Activated CD4-positive, alpha-beta T cell treated with anti-CD3 and anti-CD28 coated beads, Interleukin-2, amount 10 ng/mL, durations not matched to agents 24 days and 14 days (primary cell): ENCODE results near the gene BCL2L14. TPM values are rescaled to one million over a fixed set of nuclear protein-coding genes. Genes with fewer than 3 reads are reported as not detected.

Experiments used
- DNase-seq: peaks from one replicate; pipeline ENCODE4 v3.0.0; 2022
- H3K27ac Mint-ChIP-seq: one replicate; pipeline ENCODE4 v1.8.0; 2022; ENCODE audit warnings: mild to moderate bottlenecking, mixed read lengths
- H3K27me3 Mint-ChIP-seq: one replicate; pipeline ENCODE4 v1.8.0; 2022; ENCODE audit warnings: mixed read lengths
- H3K36me3 Mint-ChIP-seq: one replicate; pipeline ENCODE4 v1.8.0; 2022; ENCODE audit warnings: low read depth, mild to moderate bottlenecking, mixed read lengths
- H3K4me1 Mint-ChIP-seq: one replicate; pipeline ENCODE4 v1.8.0; 2021; ENCODE audit warnings: mixed read lengths
- H3K4me3 Mint-ChIP-seq: one replicate; pipeline ENCODE4 v1.8.0; 2022; ENCODE audit warnings: mild to moderate bottlenecking, moderate library complexity, mixed read lengths
- H3K9me3 Mint-ChIP-seq: one replicate; pipeline ENCODE4 v1.8.0; 2021; ENCODE audit warnings: mixed read lengths
- intact Hi-C: fragments of 100-400 bp; cut with micrococcal nuclease; formaldehyde crosslinking; loops from one replicate; pipeline ENCODE4 v1.15.1; 2023
- total RNA-seq: library from RNA; stranded (reverse); gene quantifications from 2 replicates; pipeline ENCODE4 v1.2.3, GENCODE V29; 2022

BCL2L14 gene, protein sequence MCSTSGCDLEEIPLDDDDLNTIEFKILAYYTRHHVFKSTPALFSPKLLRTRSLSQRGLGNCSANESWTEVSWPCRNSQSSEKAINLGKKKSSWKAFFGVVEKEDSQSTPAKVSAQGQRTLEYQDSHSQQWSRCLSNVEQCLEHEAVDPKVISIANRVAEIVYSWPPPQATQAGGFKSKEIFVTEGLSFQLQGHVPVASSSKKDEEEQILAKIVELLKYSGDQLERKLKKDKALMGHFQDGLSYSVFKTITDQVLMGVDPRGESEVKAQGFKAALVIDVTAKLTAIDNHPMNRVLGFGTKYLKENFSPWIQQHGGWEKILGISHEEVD
- 13.0 and 14.2 TPM in 2 replicates for total RNA-seq

DNA sequence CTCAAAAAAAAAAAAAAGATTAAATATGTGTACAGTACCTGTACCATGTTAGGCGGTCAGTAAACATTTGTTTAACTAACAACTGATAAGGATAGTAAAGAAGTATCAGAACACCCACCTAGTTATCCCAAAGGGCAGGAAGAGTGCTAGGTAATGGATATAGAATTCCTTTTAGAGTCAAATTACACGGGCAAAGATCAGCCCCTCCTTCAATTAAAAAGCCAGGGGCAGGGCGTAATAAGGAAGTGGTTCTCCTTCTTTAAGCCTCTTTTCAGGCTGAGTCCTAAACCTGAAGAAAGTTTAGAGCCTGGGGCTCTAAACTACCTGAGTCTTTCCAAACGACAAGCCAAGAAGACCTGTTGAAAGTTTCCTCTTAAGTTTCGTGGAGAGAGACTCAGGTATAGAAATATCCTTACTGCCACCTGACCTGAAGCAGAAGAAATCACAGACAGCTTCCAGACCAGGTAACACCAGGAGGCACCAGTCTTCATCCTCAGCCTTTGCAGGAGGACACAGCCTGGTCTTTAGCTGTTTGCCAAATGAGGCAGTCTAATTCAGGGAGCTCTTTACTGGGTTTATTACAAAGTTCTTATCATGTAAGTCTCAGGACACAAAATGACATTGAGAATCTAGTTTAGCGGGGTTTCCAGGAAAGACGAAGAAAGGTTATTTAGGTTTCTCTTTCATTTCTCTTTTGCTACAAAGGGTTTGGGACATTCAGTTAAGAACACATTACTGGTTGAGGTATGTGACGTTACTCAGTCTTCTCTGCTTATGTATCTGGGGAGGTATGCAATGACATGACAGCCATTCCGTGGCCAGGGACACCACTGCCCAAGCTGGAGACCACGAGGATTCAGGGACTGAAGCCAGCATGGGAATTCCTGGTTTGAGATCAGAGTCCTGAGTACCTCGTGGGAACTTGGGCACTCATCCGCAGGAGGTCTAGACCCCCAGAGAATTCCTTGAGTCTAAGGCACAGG is at the start of gene BCL2L14:
Gene BCL2L14, plus strand, starts transcription at position 266 of the 983 bp plus-strand sequence. CDS start 8,367 bp downstream, outside the sequence.
- H3K36me3 Mint-ChIP-seq = peaks cover 6% of the 10 kb centered on the region
- peaks cover 31% of the 10 kb centered on the region for H3K4me1 Mint-ChIP-seq
- H3K27me3 Mint-ChIP-seq = no peaks in the 10 kb centered on the region
- intact Hi-C loops = no loop called here
- DNase-seq = peak; percentile 81
- peak within 1 kb of the TSS; percentile 83 for H3K4me3 Mint-ChIP-seq
- H3K9me3 Mint-ChIP-seq = peaks cover 4% of the 10 kb centered on the region
- peak within 1 kb of the TSS; percentile 91 for H3K27ac Mint-ChIP-seq

DNA sequence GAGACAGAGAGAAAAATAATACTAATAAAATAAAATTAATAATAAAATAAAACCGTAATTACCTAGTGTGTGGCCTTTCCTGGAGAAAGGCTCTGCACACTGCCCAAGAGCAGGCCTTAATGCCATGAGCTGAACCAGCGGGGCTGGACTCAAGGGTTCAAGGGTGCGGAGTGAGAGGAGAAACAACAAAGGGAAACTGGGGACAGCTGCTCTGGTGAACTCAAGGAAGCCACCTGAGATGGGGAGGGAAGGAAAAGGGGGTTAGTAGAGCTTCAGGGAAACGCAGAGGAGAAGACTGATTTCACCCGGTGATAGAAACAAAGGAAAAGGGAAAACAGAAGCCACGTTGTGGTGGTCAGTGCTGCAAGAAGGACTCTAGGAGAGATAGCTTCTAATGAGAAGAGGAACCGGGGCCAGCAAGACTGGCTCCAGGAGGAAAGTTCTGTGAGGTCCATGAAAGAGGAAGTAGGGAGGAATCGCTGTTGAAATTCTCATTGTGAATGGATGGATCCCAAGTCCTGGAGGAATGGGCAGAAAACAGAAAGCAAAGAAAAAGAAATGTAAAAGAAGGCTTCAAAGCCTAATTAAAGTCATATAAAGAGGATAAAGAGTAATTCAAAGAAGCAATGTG is 48.3 kb upstream of the BCL2L14 start:
- Mint-ChIP-seq H3K9me3 (peaks cover 9% of the 10 kb centered on the region), H3K4me1 (peaks cover 62% of the 10 kb centered on the region), H3K4me3 (no peak overlapping the region), H3K36me3 (peaks cover 11% of the 10 kb centered on the region), H3K27me3 (no peaks in the 10 kb centered on the region), H3K27ac (peak overlapping the region; percentile 23)
- DNase-seq = no peak
- intact Hi-C loops = no loop called here

DNA sequence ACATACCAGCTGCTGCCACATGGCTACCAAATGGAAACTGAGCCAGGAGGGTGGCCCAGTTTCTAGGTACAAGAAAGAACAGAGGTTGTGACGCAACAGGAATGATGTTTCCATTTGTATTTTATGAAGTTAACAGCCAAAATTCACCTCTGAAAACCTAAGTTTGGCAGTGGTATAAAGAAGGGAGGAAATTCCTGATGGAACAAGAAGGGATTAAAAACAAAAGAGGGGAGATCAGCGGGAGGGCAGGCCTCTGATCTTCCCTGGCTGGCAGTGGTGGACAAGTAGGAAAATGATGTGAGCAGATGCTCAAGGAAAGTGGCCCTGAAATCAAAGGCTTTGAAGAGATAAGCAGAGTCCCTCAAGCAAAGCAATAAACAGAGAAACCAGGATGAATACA is 47.3 kb upstream of the BCL2L14 start:
- intact Hi-C loops = no loop called here
- H3K4me3 Mint-ChIP-seq = peak overlapping the region; percentile 17
- H3K27me3 Mint-ChIP-seq = no peaks in the 10 kb centered on the region

DNA sequence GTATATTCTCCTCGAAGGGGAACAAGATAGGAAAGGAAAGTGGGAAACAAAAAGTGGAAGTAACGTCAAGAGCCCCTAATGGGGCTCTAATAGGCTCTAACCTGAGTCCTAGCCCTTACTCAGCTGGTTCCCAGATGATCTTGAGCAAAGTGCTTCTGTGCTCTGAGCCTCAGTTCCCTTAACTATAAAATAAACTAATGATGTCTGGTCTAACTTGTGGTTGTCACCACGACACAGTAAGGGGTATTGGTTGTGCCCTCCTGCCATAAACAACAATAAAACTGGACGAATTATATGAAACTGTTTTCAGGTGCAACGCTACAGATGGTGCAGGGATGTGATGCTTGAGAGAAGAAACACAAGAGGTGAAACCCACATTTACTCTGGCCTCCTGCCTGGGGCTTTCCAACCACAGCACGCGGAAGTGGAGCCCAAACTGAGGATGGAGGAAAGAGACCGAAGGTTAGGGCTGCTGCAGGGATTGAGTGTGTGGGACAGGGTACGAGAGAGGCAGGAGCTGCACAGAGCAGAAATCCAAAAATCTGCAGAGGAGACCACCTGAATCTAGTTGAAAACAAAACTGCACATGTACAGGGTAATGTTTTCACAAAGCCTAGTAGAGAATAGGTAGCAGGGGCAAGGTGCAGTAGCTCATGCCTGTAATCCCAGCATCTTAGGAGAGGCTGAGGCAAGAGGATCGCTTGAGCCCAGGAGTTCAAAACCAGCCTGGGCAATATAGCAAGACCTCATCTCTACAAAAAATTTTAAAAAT is 45.6 kb upstream of the BCL2L14 start:
- H3K4me1 Mint-ChIP-seq = peaks cover 73% of the 10 kb centered on the region
- DNase-seq = peak; percentile 88
- peaks cover 15% of the 10 kb centered on the region for H3K36me3 Mint-ChIP-seq
- intact Hi-C loops = loop anchor here (1.0 kb wide), 2 partner anchors 8 to 15 kb away; no protein-coding TSS in a partner anchor
- peak overlapping the region; percentile 87 for H3K27ac Mint-ChIP-seq
- H3K4me3 Mint-ChIP-seq = peak overlapping the region; percentile 30
- H3K27me3 Mint-ChIP-seq = no peaks in the 10 kb centered on the region
- peaks cover 19% of the 10 kb centered on the region for H3K9me3 Mint-ChIP-seq

More for the DNA sequence above, 47.3 kb upstream of the BCL2L14 start:
- peaks cover 15% of the 10 kb centered on the region for H3K36me3 Mint-ChIP-seq
- DNase-seq = no peak
- H3K27ac Mint-ChIP-seq = peak overlapping the region; percentile 87
- peaks cover 61% of the 10 kb centered on the region for H3K4me1 Mint-ChIP-seq
- peaks cover 13% of the 10 kb centered on the region for H3K9me3 Mint-ChIP-seq

DNA sequence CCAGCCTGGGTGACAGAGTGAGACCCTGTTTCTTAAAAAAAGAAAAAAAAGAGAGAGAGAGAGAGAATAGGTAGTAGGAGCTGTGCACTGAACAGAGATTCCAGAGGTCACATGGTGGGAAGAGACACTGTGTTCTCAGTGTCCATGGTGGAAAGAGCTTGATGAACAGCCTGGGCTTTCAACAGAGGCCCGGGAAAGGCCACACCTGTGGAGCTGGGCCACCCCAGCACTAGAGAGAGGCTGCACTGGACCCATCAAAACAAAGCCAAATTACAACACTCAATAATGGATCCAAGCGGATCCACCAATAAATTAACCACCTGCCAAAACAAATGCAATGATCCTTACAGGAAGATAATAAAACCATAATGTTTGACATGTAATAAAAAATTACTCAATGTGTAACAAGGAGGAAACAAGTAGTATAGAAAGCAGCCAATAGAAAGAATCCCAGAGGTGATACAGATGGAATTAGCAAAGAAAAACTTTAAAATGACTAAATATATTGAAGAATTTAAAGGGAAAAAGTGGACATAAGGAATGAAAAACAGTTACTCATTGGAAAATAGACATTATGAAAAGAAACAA is 44.8 kb upstream of the BCL2L14 start:
- Mint-ChIP-seq H3K9me3 (peaks cover 22% of the 10 kb centered on the region), H3K4me1 (peaks cover 73% of the 10 kb centered on the region), H3K27ac (peak overlapping the region; percentile 87), H3K27me3 (no peaks in the 10 kb centered on the region), H3K36me3 (peaks cover 15% of the 10 kb centered on the region), H3K4me3 (no peak overlapping the region)
- peak; percentile 54 for DNase-seq
- intact Hi-C loops = loop anchor here (1.0 kb wide), 2 partner anchors 9 to 16 kb away; no protein-coding TSS in a partner anchor

DNA sequence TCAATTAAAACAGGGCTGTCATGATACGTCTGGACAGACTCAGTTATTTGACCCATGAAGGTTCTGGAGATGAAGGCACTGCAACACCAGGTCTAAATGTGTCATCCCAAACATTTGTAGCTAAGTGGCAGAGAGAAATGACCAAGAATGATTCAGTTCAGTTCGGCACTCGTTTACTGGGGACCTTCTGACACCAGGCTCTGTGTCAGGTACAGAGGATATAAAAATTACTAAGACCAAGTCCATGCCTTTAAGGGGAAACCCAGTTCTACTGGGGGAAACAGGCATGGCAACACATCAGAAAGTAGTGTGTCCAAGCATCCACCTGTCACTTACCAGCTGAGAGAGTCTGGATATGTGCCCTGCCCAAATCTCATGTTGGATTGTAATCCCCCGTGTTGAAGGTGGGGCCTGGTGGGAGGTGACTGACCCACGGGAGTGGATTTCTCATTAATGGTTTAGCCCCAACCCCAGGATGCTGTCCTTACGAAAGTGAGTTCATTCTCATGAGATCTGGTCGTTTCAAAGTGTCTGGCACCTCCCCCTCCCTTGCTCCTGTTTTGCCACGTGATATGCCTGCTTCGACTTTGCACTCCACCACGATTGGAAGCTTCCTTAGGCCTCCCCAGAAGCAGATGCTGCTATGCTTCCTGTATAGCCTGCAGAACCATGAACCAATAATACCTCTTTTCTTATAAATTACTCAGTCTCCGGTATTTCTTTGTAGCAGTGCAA is 41.9 kb upstream of the BCL2L14 start:
- Mint-ChIP-seq H3K9me3 (peaks cover 22% of the 10 kb centered on the region), H3K4me3 (no peak overlapping the region), H3K27me3 (no peaks in the 10 kb centered on the region), H3K4me1 (peaks cover 75% of the 10 kb centered on the region), H3K36me3 (peaks cover 15% of the 10 kb centered on the region), H3K27ac (peak overlapping the region; percentile 86)
- intact Hi-C loops = no loop called here
- no peak for DNase-seq

DNA sequence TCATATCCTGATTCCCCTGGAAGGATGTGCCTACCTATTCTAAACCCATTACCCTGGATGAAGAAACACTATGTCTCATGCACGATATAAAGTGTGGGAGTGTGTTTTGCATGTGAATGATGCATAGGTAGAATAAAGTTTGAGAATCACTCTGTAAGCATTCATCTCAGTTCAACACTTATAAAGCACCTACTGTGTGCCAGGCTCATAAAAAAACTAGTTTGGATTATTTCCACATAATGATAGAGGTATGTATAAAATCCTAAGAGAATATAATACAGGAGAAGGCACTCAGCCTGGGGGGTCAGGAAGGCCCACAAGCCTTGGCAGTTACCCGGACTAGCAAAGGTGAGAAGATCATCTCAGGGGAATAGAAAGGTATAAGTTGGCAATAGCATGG is 41.1 kb upstream of the BCL2L14 start:
- Mint-ChIP-seq H3K9me3 (peaks cover 22% of the 10 kb centered on the region), H3K27ac (peak overlapping the region; percentile 86), H3K4me1 (peaks cover 73% of the 10 kb centered on the region), H3K27me3 (no peaks in the 10 kb centered on the region), H3K4me3 (no peak overlapping the region), H3K36me3 (peaks cover 15% of the 10 kb centered on the region)
- intact Hi-C loops = loop anchor here (5.0 to 10.0 kb wide), 2 partner anchors 302 to 475 kb away; no protein-coding TSS in a partner anchor
- no peak for DNase-seq

DNA sequence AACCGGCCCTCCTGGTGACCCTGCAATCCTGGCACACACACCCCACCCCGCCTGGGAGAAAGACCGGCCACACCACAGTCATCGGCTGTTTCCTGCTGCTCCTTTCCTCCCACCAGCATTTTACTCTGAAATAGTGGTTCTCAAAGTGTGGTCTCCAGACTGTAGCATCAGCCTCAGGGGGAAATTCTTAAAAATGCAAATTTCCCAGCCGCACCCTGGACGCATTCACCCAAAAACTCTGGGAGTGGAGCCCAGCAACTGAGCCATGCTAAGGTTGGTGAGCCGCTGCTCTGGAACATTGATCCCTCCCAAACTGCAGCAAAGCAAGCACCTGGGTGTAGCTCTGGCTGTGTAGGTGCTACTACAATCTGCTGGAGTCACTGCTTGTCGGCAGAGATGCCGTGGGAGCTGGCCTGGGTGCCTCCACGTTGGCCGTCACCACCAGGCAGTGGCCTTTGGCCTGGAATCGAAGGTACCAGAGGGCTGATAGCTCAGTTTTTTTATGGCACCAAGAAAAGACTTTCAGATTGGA is 38.4 kb upstream of the BCL2L14 start:
- Mint-ChIP-seq H3K27ac (peak overlapping the region; percentile 93), H3K4me1 (peaks cover 64% of the 10 kb centered on the region)

DNA sequence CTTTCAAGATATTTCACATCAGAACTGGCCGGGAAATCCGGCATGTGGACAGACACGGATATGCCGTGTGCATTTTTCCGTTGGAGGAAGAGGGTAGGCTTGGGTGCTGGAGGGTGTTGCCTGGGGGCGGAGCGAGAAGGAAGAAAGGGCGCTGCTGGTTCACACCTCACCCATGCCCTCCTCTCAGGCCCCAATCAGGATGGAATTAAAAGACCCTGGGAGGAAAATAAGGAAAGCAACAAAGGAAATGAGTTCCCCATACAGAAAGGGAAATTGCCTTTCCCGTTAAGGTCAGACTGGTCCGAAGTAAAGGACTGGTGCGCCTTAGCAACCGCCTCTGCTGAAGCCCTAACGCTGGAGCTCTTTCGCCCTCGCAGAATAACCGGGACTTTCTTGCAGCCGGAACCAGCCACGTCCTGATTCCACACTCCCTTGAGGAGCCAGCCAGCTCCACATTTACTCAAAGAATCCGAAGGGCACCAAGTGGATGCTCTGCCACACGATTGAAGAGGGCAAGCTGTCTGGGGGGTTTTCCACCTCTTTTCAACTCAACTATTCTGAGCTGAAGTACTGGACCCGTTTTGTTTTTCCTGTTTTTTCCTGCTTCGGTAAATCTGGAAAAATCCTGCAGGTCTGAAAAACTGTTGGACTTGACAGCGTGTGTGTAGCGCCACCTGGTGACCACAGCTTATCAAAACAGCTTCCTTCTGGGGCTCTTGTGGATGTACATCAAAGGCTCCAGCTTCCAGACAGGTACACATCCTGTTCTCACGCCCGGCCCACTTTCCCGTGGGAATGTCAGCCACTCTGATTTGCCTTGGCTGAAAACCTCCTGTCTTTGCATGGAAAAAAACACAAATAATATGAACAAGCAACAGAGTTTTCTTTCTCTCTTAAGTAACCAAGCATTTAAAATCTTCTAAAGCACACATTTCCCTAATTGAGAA is 37.6 kb upstream of the BCL2L14 start:
- peaks cover 59% of the 10 kb centered on the region for H3K4me1 Mint-ChIP-seq

More for the DNA sequence above, 38.4 kb upstream of the BCL2L14 start:
- Mint-ChIP-seq H3K9me3 (peaks cover 14% of the 10 kb centered on the region), H3K27me3 (no peaks in the 10 kb centered on the region), H3K36me3 (peaks cover 5% of the 10 kb centered on the region), H3K4me3 (peak overlapping the region; percentile 81)
- peak; percentile 69 for DNase-seq
- intact Hi-C loops = loop anchor here (1.0 to 10.0 kb wide), 6 partner anchors 51 to 478 kb away; no protein-coding TSS in a partner anchor

DNA sequence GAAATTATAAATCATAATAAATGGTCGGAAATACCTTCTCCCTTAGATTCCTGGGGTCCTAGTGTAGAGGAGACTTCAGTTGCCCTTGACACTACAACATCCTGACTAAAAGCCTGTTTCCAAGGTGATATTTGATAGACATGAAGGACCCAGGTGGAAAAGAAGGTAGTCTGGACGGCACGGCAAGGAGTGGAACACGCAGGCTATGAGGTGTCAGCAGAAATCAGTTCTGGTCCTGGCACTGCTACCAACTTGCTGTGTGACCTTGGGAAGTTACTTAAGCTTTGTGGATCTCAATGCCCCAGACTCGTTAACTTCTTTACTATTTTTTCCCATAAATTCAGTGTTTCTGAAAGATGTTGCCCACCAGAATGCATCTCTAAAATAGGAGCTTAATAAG is 36.9 kb upstream of the BCL2L14 start:
- Mint-ChIP-seq H3K9me3 (peaks cover 9% of the 10 kb centered on the region), H3K36me3 (no peaks in the 10 kb centered on the region), H3K27me3 (no peaks in the 10 kb centered on the region), H3K4me3 (peak overlapping the region; percentile 81), H3K4me1 (peaks cover 56% of the 10 kb centered on the region), H3K27ac (peak overlapping the region; percentile 93)
- DNase-seq = no peak
- intact Hi-C loops = loop anchor here (1.0 to 10.0 kb wide), 8 partner anchors 24 to 479 kb away; no protein-coding TSS in a partner anchor

More for the DNA sequence above, 37.6 kb upstream of the BCL2L14 start:
- Mint-ChIP-seq H3K4me3 (peak overlapping the region; percentile 81), H3K9me3 (peaks cover 9% of the 10 kb centered on the region), H3K36me3 (no peaks in the 10 kb centered on the region), H3K27ac (peak overlapping the region; percentile 93), H3K27me3 (no peaks in the 10 kb centered on the region)
- DNase-seq = peak; percentile 90
- intact Hi-C loops = loop anchor here (1.0 to 10.0 kb wide), 10 partner anchors 23 to 478 kb away; no protein-coding TSS in a partner anchor

DNA sequence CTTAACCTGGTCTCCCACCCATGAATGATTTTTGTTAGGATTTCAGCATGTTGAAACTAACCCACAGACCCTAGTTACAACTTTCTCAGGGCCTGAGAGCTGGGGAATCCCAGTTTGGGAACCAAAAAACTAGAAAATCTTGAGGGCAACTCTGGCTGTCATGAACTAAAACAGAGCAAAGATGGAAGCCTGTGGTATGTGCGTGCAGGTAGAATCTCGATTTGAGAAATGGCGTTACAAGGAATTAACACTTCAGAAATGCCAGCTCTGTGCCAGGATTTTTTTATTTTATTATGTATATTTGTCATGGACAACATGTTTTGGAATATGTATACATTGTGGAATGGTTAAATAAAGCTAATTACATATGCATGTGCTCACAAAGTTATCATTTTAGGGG is 36.4 kb upstream of the BCL2L14 start:
- peaks cover 9% of the 10 kb centered on the region for H3K9me3 Mint-ChIP-seq
- peaks cover 51% of the 10 kb centered on the region for H3K4me1 Mint-ChIP-seq
- DNase-seq = no peak
- peak overlapping the region; percentile 81 for H3K4me3 Mint-ChIP-seq
- no peaks in the 10 kb centered on the region for H3K27me3 Mint-ChIP-seq
- intact Hi-C loops = loop anchor here (5.0 to 10.0 kb wide), 2 partner anchors 307 to 480 kb away; no protein-coding TSS in a partner anchor
- H3K36me3 Mint-ChIP-seq = no peaks in the 10 kb centered on the region
- no peak overlapping the region for H3K27ac Mint-ChIP-seq
